ENCODE data around the gene RAD51B. TPM values are rescaled to one million over a fixed set of nuclear protein-coding genes. Genes with fewer than 3 reads are reported as not detected.
A peak's percentile ranks its signal among the peaks of the same experiment; 100 is the strongest.

Gene RAD51B
- total RNA-seq, 4 donors from 2014 or later, result 6.2 to 39.9 (median 12.9) TPM

DNA sequence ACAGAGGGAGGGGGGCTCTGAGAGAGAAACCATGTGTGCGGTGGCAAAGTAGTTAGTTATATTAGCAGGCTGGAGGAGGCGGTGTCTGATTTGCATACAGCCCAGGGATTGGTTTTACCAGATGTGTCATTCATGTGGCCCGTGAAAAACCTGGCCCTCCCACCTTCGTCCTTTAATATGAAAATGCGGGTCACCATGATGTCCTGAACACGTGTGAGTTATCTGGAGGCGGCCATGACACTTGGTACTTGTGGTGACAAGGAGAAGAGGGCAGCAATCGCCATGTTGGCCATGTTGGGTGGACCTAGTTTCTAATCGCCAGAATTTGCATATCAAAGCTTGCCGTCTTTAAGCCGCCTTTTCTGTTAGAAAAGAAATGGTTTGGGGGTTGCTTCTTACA is 108.8 kb downstream of the RAD51B start:
- no peak overlapping the region for H3K4me3 ChIP-seq
- TF ChIP-seq POLR2A (IDR thresholded peaks at IDR 0.05), result no peak
- TF ChIP-seq, protein P1, sequence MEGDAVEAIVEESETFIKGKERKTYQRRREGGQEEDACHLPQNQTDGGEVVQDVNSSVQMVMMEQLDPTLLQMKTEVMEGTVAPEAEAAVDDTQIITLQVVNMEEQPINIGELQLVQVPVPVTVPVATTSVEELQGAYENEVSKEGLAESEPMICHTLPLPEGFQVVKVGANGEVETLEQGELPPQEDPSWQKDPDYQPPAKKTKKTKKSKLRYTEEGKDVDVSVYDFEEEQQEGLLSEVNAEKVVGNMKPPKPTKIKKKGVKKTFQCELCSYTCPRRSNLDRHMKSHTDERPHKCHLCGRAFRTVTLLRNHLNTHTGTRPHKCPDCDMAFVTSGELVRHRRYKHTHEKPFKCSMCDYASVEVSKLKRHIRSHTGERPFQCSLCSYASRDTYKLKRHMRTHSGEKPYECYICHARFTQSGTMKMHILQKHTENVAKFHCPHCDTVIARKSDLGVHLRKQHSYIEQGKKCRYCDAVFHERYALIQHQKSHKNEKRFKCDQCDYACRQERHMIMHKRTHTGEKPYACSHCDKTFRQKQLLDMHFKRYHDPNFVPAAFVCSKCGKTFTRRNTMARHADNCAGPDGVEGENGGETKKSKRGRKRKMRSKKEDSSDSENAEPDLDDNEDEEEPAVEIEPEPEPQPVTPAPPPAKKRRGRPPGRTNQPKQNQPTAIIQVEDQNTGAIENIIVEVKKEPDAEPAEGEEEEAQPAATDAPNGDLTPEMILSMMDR (IDR thresholded peaks at IDR 0.05), result no peak
- peaks cover 0 to 5% (median 0%) of the 10 kb centered on the region in 3 donors for H3K4me1 ChIP-seq
- H3K36me3 ChIP-seq, result no peaks in the 10 kb centered on the region
- no peak overlapping the region for H3K27ac ChIP-seq
- H3K27me3 ChIP-seq, result no peaks in the 10 kb centered on the region
- intact Hi-C loops (cut with DNase I), result no loop called here
- 92 to 96% methylated on average over 11 of the region's 11 CpGs for WGBS, 2 donors
- peaks cover 0 to 17% (median 0%) of the 10 kb centered on the region in 3 donors for H3K9me3 ChIP-seq
- DNase-seq, result no peak

DNA sequence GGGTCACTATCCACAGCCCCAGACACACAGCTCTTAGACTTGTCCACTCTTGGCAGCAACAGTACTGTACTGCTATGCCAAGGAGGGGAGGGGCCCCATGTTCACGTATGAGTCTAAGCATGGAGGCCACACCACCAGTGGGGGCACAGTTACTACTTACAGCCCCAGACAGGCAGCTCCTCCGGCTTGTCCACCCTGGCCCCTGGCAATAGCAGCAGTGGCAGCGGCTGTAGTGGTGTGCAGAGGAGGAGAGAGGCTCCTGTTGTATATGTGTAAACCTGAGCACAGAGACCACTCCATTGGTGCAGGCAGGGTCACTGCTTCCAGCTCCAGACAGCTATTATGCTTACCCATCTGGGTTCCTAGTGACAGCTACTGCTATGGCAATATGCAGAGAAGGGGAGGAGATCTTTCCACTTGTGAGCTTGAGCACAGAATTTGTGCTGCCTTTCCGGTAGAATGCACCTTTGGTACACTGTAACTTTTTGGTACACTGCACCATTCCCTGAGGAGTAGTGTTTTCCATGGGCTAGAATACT is 113.2 kb downstream of the RAD51B start:
- intact Hi-C loops (cut with DNase I), result no loop called here
- Histone ChIP-seq H3K4me1 (peaks cover 0 to 31% (median 6%) of the 10 kb centered on the region in 3 donors), H3K36me3 (no peaks in the 10 kb centered on the region), H3K4me3 (no peak overlapping the region), H3K27me3 (no peaks in the 10 kb centered on the region), H3K9me3 (peaks cover 0 to 10% (median 0%) of the 10 kb centered on the region in 3 donors), H3K27ac (no peak overlapping the region)
- no peak for DNase-seq
- TF ChIP-seq POLR2A (IDR thresholded peaks at IDR 0.05), result no peak
- TF ChIP-seq, protein P1 (IDR thresholded peaks at IDR 0.05), result no peak
- WGBS, 2 donors, result 60 to 82% methylated on average over 3 to 4 of the region's 4 CpGs

GRCh38 chr14:67933266-67933665 is 113.7 kb downstream of the RAD51B start:
- Histone ChIP-seq H3K4me3 (no peak overlapping the region), H3K4me1 (peaks cover 0 to 36% (median 6%) of the 10 kb centered on the region in 3 donors), H3K9me3 (peaks cover 0 to 10% (median 0%) of the 10 kb centered on the region in 3 donors), H3K27ac (no peak overlapping the region), H3K27me3 (no peaks in the 10 kb centered on the region), H3K36me3 (no peaks in the 10 kb centered on the region)
- intact Hi-C loops (cut with DNase I), result no loop called here
- no peak for TF ChIP-seq POLR2A (IDR thresholded peaks at IDR 0.05)
- TF ChIP-seq, protein P1 (IDR thresholded peaks at IDR 0.05), result no peak
- DNase-seq, result no peak

GRCh38 chr14:67934087-67934486 is 114.5 kb downstream of the RAD51B start:
- no peak for TF ChIP-seq POLR2A (IDR thresholded peaks at IDR 0.05)
- TF ChIP-seq, protein P1 (IDR thresholded peaks at IDR 0.05), result peak; percentile 30 to 92 (median 77)
- no peaks in the 10 kb centered on the region for H3K27me3 ChIP-seq
- H3K9me3 ChIP-seq, result peaks cover 0 to 10% (median 0%) of the 10 kb centered on the region in 3 donors
- intact Hi-C loops (cut with DNase I), result no loop called here
- H3K27ac ChIP-seq, result peak overlapping the region in 3 of 4 donors; percentile 25 to 72 (median 58)
- H3K4me1 ChIP-seq, result peaks cover 0 to 44% (median 6%) of the 10 kb centered on the region in 3 donors
- no peak for DNase-seq
- no peak overlapping the region for H3K4me3 ChIP-seq
- WGBS, 2 donors, result 16 to 30% methylated on average over 1 of the region's 1 CpG
- no peaks in the 10 kb centered on the region for H3K36me3 ChIP-seq

- intact Hi-C loops (cut with DNase I), result loop anchor here (5.0 kb wide), 1 partner anchor 887 kb away; no protein-coding TSS in a partner anchor
- H3K27ac ChIP-seq, result peak overlapping the region in 2 of 4 donors; percentile 58 to 72
- DNase-seq, result no peak
- H3K36me3 ChIP-seq, result no peaks in the 10 kb centered on the region
- TF ChIP-seq, protein P1 (IDR thresholded peaks at IDR 0.05), result no peak
- TF ChIP-seq POLR2A (IDR thresholded peaks at IDR 0.05), result no peak
- WGBS, 2 donors, result 100% methylated on average over 1 of the region's 1 CpG
- H3K4me3 ChIP-seq, result no peak overlapping the region
- H3K4me1 ChIP-seq, result peaks cover 0 to 51% (median 6%) of the 10 kb centered on the region in 3 donors
- H3K27me3 ChIP-seq, result no peaks in the 10 kb centered on the region
- peaks cover 0 to 10% (median 0%) of the 10 kb centered on the region in 3 donors for H3K9me3 ChIP-seq
These were observed 115.3 kb downstream of the RAD51B start for GRCh38 chr14:67934862-67935261.
